H9 (cell line): ENCODE measurements around the gene F9. TPM values are rescaled to one million over a fixed set of nuclear protein-coding genes. Genes with fewer than 3 reads are reported as not detected.

ENCODE experiments used
- DNase-seq: peaks from one replicate; pipeline ENCODE4 v3.0.0-alpha.2; 2017
- H2AFZ ChIP-seq: one replicate; pipeline ENCODE4 v1.6.1; 2013; ENCODE audit warnings: mild to moderate bottlenecking, low read length, control low read depth, moderate library complexity
- H2AK5ac ChIP-seq: 2 replicates; pipeline ENCODE4 v1.6.1; 2013; ENCODE audit warnings: low read length, control low read depth, mixed read lengths; ENCODE audit not compliant: insufficient read length
- H2BK120ac ChIP-seq: one replicate; pipeline ENCODE4 v1.6.1; 2013; ENCODE audit warnings: low read depth, mild to moderate bottlenecking, low read length, control low read depth, inconsistent platforms; ENCODE audit not compliant: poor library complexity, severe bottlenecking
- H2BK12ac ChIP-seq: 2 replicates; pipeline ENCODE4 v1.6.1; 2013; ENCODE audit warnings: low read length, control low read depth, mixed read lengths, low read depth; ENCODE audit not compliant: insufficient read length
- H2BK15ac ChIP-seq: 2 replicates; pipeline ENCODE4 v1.6.1; 2013; ENCODE audit warnings: low read depth, low read length, control low read depth
- H2BK20ac ChIP-seq: one replicate; pipeline ENCODE4 v1.6.1; 2013; ENCODE audit warnings: low read depth, mild to moderate bottlenecking, low read length, control low read depth, inconsistent platforms; ENCODE audit not compliant: poor library complexity, severe bottlenecking
- H2BK5ac ChIP-seq: 2 replicates; pipeline ENCODE4 v1.6.1; 2013; ENCODE audit warnings: low read length, control low read depth, mixed read lengths; ENCODE audit not compliant: insufficient read length
- H3K14ac ChIP-seq: 2 replicates; pipeline ENCODE4 v1.6.1; 2013; ENCODE audit warnings: low read length, control low read depth; ENCODE audit not compliant: insufficient read depth
- H3K18ac ChIP-seq: 2 replicates; pipeline ENCODE4 v1.6.1; 2013; ENCODE audit warnings: low read depth, mild to moderate bottlenecking, mixed read lengths, low read length, control low read depth; ENCODE audit not compliant: insufficient read length
- H3K23ac ChIP-seq: 2 replicates; pipeline ENCODE4 v1.6.1; 2013; ENCODE audit warnings: low read length, control low read depth, mixed read lengths, low read depth; ENCODE audit not compliant: insufficient read length
- H3K23me2 ChIP-seq: 2 replicates; pipeline ENCODE4 v1.6.1; 2013; ENCODE audit warnings: low read depth, mild to moderate bottlenecking, mixed read lengths, low read length, control low read depth; ENCODE audit not compliant: insufficient read length, poor library complexity, severe bottlenecking
- H3K27ac ChIP-seq: 2 replicates; pipeline ENCODE4 v1.5.1; 2013; ENCODE audit warnings: low read length, control low read depth, mixed read lengths, low read depth; ENCODE audit not compliant: insufficient read length
- H3K27me3 ChIP-seq: 2 replicates; pipeline ENCODE4 v1.6.1; 2013; ENCODE audit warnings: low read length, control low read depth, inconsistent platforms; ENCODE audit not compliant: insufficient read depth
- H3K4ac ChIP-seq: 2 replicates; pipeline ENCODE4 v1.6.1; 2013; ENCODE audit warnings: low read depth, mild to moderate bottlenecking, control low read depth, inconsistent platforms, low read length, moderate library complexity
- H3K4me1 ChIP-seq: 2 replicates; pipeline ENCODE4 v1.6.1; 2013; ENCODE audit warnings: low read length, control low read depth, inconsistent platforms; ENCODE audit not compliant: insufficient read depth
- H3K4me2 ChIP-seq: 2 replicates; pipeline ENCODE4 v1.6.1; 2013; ENCODE audit warnings: low read length, control low read depth, mixed read lengths; ENCODE audit not compliant: insufficient read length, insufficient read depth
- H3K56ac ChIP-seq: 2 replicates; pipeline ENCODE4 v1.6.1; 2013; ENCODE audit warnings: low read depth, mild to moderate bottlenecking, mixed read lengths, low read length, control low read depth; ENCODE audit not compliant: insufficient read length
- H3K79me1 ChIP-seq: 2 replicates; pipeline ENCODE4 v1.6.1; 2013; ENCODE audit warnings: low read depth, mild to moderate bottlenecking, moderate library complexity, low read length, control low read depth, inconsistent platforms; ENCODE audit not compliant: insufficient read depth, poor library complexity, severe bottlenecking
- H3K79me2 ChIP-seq: 2 replicates; pipeline ENCODE4 v1.6.1; 2013; ENCODE audit warnings: low read length, control low read depth, inconsistent platforms; ENCODE audit not compliant: insufficient read depth
- H3K9ac ChIP-seq: 2 replicates; pipeline ENCODE4 v1.6.1; 2013; ENCODE audit warnings: low read length, control low read depth, mixed read lengths; ENCODE audit not compliant: insufficient read length; ENCODE audit errors: extremely low read depth
- H3K9me3 ChIP-seq: one replicate; pipeline ENCODE4 v1.6.1; 2013; ENCODE audit warnings: low read depth, low read length, inconsistent platforms; ENCODE audit not compliant: control insufficient read depth
- H3T11ph ChIP-seq: one replicate; pipeline ENCODE4 v1.6.1; 2013; ENCODE audit warnings: mild to moderate bottlenecking, low read length, control low read depth, inconsistent platforms
- H4K20me1 ChIP-seq: one replicate; pipeline ENCODE4 v1.6.1; 2013; ENCODE audit not compliant: control insufficient read depth, insufficient read length, insufficient read depth
- H4K5ac ChIP-seq: 2 replicates; pipeline ENCODE4 v1.6.1; 2013; ENCODE audit warnings: low read depth, mild to moderate bottlenecking, mixed read lengths, low read length, control low read depth; ENCODE audit not compliant: insufficient read length
- H4K8ac ChIP-seq: replicated peaks from 2 replicates; pipeline ENCODE4 v1.6.1; 2013; ENCODE audit warnings: low read length, control low read depth, mixed read lengths, low read depth; ENCODE audit not compliant: insufficient read length
- H4K91ac ChIP-seq: 2 replicates; pipeline ENCODE4 v1.6.1; 2013; ENCODE audit warnings: low read depth, mild to moderate bottlenecking, moderate library complexity, mixed read lengths, low read length, control low read depth; ENCODE audit not compliant: insufficient read length
- H3K27ac Mint-ChIP-seq, 3 experiments: 2 replicates in 2 of 3; 3 replicates in 1 of 3; pipeline ENCODE4 v1.8.0; 2020 to 2021; ENCODE audit warnings: mixed read lengths in 3 of 3, mild to moderate bottlenecking in 1 of 3, moderate library complexity in 1 of 3
- H3K27me3 Mint-ChIP-seq: 2 replicates; pipeline ENCODE4 v1.8.0; 2021; ENCODE audit warnings: low read depth, mild to moderate bottlenecking, moderate library complexity, mixed read lengths
- H3K36me3 Mint-ChIP-seq, 3 experiments: 2 replicates in 2 of 3; 3 replicates in 1 of 3; pipeline ENCODE4 v1.8.0; 2020 to 2021; ENCODE audit warnings: low read depth in 3 of 3, mixed read lengths in 3 of 3; ENCODE audit not compliant: insufficient read depth in 1 of 3
- H3K4me1 Mint-ChIP-seq, 2 experiments: 2 replicates each; pipeline ENCODE4 v1.8.0; 2020; ENCODE audit warnings: mixed read lengths in 2 of 2
- H3K4me3 Mint-ChIP-seq, 2 experiments: 2 replicates in 1 of 2; 3 replicates in 1 of 2; pipeline ENCODE4 v1.8.0; 2020 to 2021; ENCODE audit warnings: mild to moderate bottlenecking in 2 of 2, mixed read lengths in 2 of 2, moderate library complexity in 1 of 2
- H3K9me3 Mint-ChIP-seq, 2 experiments: 2 replicates in 1 of 2; 3 replicates in 1 of 2; pipeline ENCODE4 v1.8.0; 2020; ENCODE audit warnings: mild to moderate bottlenecking in 2 of 2, mixed read lengths in 2 of 2, moderate library complexity in 1 of 2
- CTCF ChIP-seq: fragments of 200-600 bp; sonication (generic); conservative IDR thresholded peaks from 3 replicates; pipeline ENCODE4 v1.8.0; 2021; ENCODE audit warnings: antibody characterized with exemption, mild to moderate bottlenecking
- WGBS: extraction: QIAGEN DNeasy Blood & Tissue Kit; methylation state at CpG from one replicate; pipeline ENCODE4 v1.1.7; 2013; ENCODE audit warnings: missing lambda C conversion rate, low lambda C conversion rate, mixed read lengths; ENCODE audit not compliant: insufficient read length; ENCODE audit errors: extremely low coverage; 5-methylcytosine and 5-hydroxymethylcytosine counted together
- total RNA-seq: library from RNA; stranded (reverse); gene quantifications from 2 replicates; pipeline ENCODE4 v1.2.1, GENCODE V29; 2021

Gene F9
- total RNA-seq, 1 experiment from 2014 or later: not detected

DNA sequence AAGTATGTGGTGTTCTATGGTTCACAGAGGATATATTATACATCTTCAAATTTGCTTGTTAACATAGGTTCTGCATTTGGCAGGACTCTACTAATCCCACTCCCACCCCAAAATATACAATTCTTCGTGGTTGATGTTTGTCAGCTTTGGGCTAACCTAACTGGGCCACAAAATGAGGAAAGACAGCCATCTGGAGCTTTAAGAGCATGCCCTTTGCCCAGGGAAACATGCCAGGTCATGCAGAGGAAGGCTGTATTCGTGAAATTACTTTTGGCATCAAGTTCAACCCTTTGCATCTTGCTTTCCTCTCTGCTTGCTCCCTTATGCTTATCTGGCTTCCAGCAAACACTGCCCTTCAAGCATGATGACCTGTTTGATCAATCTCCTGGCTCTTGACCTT is 46.8 kb upstream of the F9 start:
- H3K27me3 Mint-ChIP-seq: no peaks in the 10 kb centered on the region
- H3K9me3 Mint-ChIP-seq: peaks cover 3 to 48% of the 10 kb centered on the region in 2 experiments; a peak in 3 of 5 replicates
- no peaks in the 10 kb centered on the region for H3K79me1 ChIP-seq
- no peak overlapping the region for H3K56ac ChIP-seq
- H3K4me2 ChIP-seq: no peak overlapping the region
- H2BK15ac ChIP-seq: no peak overlapping the region
- H2BK20ac ChIP-seq: no peak overlapping the region
- H3K27ac ChIP-seq: no peak overlapping the region
- no peak overlapping the region for H3T11ph ChIP-seq
- H3K79me2 ChIP-seq: no peaks in the 10 kb centered on the region
- no peaks in the 10 kb centered on the region for H3K27me3 ChIP-seq
- no peak overlapping the region for H3K14ac ChIP-seq
- no peaks in the 10 kb centered on the region for H3K4me1 ChIP-seq
- H2AK5ac ChIP-seq: no peak overlapping the region
- H2BK120ac ChIP-seq: no peak overlapping the region
- H2BK12ac ChIP-seq: no peak overlapping the region
- no peaks in the 10 kb centered on the region for H3K4me1 Mint-ChIP-seq
- no peaks in the 10 kb centered on the region for H4K20me1 ChIP-seq
- no peak overlapping the region for H4K8ac ChIP-seq
- no peak overlapping the region for H3K9ac ChIP-seq
- no peak overlapping the region for H3K27ac Mint-ChIP-seq
- no peaks in the 10 kb centered on the region for H3K36me3 Mint-ChIP-seq
- no peak overlapping the region for H3K23ac ChIP-seq
- no peak overlapping the region for H4K5ac ChIP-seq
- H2AFZ ChIP-seq: no peak overlapping the region
- H3K4me3 Mint-ChIP-seq: no peak overlapping the region
- H3K9me3 ChIP-seq: no peaks in the 10 kb centered on the region
- no peak overlapping the region for H3K4ac ChIP-seq
- no peak for TF ChIP-seq CTCF
- H4K91ac ChIP-seq: no peak overlapping the region
- DNase-seq: no peak
- H3K18ac ChIP-seq: no peak overlapping the region
- no peak overlapping the region for H2BK5ac ChIP-seq
- H3K23me2 ChIP-seq: no peaks in the 10 kb centered on the region
- no CpG with 5 or more reads among the region's 2 CpGs for WGBS
